DND-41 (cell line): Measurements from ENCODE around the gene TRMT2B.

ENCODE experiments used
- ATAC-seq: fragments of 200-7000 bp; cut with Tn5 transposase; 3 replicates; pipeline ENCODE4 v1.9.1; 2021; ENCODE audit warnings: low read depth; ENCODE audit not compliant: insufficient read depth
- DNase-seq: peaks from one replicate; pipeline ENCODE4 v3.0.0-alpha.2; 2020
- H2AFZ ChIP-seq: 2 replicates; pipeline ENCODE4 v1.6.0; 2012; ENCODE audit warnings: low read depth, low read length
- H3K27ac ChIP-seq: 2 replicates; pipeline ENCODE4 v1.5.1; 2012; ENCODE audit warnings: low read length, inconsistent platforms
- H3K27me3 ChIP-seq: fragments of 200-600 bp; sonication (generic); 2 replicates; pipeline ENCODE4 v1.6.0; 2012; ENCODE audit warnings: low read length, mild to moderate bottlenecking, inconsistent platforms; ENCODE audit not compliant: insufficient read depth, poor library complexity
- H3K36me3 ChIP-seq: 2 replicates; pipeline ENCODE4 v1.5.1; 2012; ENCODE audit warnings: low read length, inconsistent platforms; ENCODE audit not compliant: insufficient read depth
- H3K4me1 ChIP-seq: 2 replicates; pipeline ENCODE4 v1.5.1; 2012; ENCODE audit warnings: mild to moderate bottlenecking, low read length; ENCODE audit not compliant: insufficient read depth
- H3K4me2 ChIP-seq: 2 replicates; pipeline ENCODE4 v1.6.0; 2012; ENCODE audit warnings: mild to moderate bottlenecking, moderate library complexity, low read length, inconsistent platforms; ENCODE audit not compliant: insufficient read depth
- H3K4me3 ChIP-seq, 2 experiments: fragments of 200-600 bp in 1 of 2; shearing (Covaris generic) in 1 of 2; 2 replicates each; pipeline ENCODE4 v1.5.1; 2012 to 2016; ENCODE audit warnings: inconsistent platforms in 2 of 2, low read length in 2 of 2, mild to moderate bottlenecking in 2 of 2, low read depth in 1 of 2, moderate library complexity in 1 of 2
- H3K79me2 ChIP-seq: 2 replicates; pipeline ENCODE4 v1.6.0; 2012; ENCODE audit warnings: low read length, inconsistent platforms; ENCODE audit not compliant: insufficient read depth
- H3K9ac ChIP-seq: 2 replicates; pipeline ENCODE4 v1.6.0; 2012; ENCODE audit warnings: low read depth, mild to moderate bottlenecking, inconsistent platforms, low read length, moderate library complexity
- H3K9me3 ChIP-seq: 2 replicates; pipeline ENCODE4 v1.5.1; 2012; ENCODE audit warnings: low read length, moderate library complexity, mild to moderate bottlenecking, inconsistent platforms; ENCODE audit not compliant: insufficient read depth, severe bottlenecking
- H4K20me1 ChIP-seq: 2 replicates; pipeline ENCODE4 v1.6.0; 2012; ENCODE audit warnings: low read length; ENCODE audit not compliant: insufficient read depth
- EZH2 ChIP-seq: IDR thresholded peaks from 3 replicates; pipeline ENCODE4 v1.6.1; 2012; ENCODE audit warnings: borderline replicate concordance, low read depth, mild to moderate bottlenecking, moderate library complexity, low read length, inconsistent platforms; ENCODE audit not compliant: severe bottlenecking
- TF ChIP-seq, protein P1 (sequence below): IDR thresholded peaks from 2 replicates; pipeline ENCODE4 v1.5.1; 2012; ENCODE audit warnings: borderline replicate concordance, low read length, moderate library complexity, mild to moderate bottlenecking; ENCODE audit not compliant: poor library complexity, severe bottlenecking; ENCODE audit errors: extremely low read depth

TRMT2B gene, protein sequence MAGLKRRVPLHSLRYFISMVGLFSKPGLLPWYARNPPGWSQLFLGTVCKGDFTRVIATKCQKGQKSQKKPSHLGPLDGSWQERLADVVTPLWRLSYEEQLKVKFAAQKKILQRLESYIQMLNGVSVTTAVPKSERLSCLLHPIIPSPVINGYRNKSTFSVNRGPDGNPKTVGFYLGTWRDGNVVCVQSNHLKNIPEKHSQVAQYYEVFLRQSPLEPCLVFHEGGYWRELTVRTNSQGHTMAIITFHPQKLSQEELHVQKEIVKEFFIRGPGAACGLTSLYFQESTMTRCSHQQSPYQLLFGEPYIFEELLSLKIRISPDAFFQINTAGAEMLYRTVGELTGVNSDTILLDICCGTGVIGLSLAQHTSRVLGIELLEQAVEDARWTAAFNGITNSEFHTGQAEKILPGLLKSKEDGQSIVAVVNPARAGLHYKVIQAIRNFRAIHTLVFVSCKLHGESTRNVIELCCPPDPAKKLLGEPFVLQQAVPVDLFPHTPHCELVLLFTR

DNA sequence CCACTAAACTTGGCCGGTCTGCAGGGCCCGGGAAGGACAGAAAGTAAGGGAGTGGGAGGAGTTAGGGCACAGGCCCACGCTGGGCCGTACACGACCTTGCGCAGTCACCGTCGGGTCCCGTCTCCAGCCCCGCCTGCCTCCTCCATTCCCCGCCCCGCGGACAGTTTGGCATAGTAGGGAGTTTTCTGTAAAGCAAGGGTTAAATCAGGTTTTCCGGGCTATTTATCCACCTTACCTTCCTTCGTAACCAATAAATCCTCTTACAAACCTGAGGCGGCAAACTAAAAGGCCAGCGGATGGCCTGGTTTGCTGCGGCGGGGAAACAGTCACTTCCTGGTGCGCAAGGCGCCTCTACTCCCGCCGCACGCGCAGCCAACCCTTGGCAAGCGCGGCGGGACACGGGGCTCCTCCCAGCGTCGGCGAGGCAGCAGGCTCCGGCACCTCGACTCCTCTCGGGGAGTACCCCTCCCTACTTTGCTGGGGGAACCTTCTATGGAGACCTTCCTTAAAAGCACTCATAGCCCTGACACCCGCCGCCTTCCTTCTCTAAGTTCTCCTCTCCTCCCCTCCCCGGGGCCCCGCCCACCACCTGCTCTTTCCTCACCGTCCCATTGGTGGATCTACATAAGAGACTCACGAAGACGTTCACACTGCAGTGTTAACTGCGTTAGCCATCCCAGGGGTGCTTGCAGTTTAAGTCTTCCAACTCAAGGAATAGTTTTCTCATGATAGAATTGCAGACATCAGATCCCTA, at the start of gene TRMT2B:
Gene TRMT2B (minus strand): TSS at position 563 of the 754 bp plus-strand sequence. CDS start 9,822 bp downstream, outside the sequence.
- H3K9ac ChIP-seq, result peak within 1 kb of the TSS; percentile 93

DNA sequence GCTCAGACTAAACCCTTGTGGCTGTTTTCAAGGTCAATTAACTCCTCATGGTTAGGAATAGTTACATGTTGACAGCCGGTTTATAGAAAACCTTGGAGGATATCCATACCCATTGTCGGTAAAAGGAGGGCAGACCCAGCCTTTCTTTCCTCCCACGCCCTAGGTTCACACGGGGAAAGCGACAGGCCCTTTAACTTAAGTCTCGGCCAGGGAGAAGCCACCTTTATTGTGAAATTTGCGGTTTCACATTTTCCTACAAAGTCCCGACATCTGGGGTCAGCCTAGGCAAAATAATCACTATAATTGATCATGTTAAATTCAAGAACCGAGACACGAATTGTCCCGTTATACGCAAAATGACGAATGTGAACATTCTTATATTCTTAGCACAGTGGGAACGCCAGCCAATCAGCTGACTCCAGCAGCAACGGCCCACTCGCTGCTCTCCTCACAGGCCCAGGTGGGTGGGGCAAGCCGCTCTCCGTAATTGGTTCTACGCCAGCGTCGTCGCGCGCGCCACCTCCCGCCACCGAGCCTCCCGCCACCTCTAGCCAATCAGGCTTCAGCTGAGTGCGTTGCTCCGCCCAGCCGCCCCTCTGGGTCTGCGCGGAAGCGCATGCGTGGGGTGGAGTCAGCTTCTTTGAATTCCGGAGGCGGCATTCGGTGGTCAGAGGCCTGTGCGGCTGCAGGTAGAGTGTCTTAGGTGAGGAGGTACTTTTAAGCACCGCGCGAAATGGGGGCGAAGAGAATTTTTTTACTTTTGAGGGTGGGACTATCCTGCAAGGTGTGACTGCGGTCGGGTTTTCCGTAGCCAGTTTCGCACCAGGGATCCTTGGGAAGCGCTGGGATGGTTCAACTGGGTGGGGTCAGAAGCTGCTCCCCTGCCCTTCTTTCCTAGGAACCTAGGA, 45.9 kb upstream of the TRMT2B start, which contains the start of gene CENPI:
Gene CENPI (plus strand): TSS at position 659 of the 908 bp plus-strand sequence. CDS start 2,867 bp downstream, outside the sequence.
- peak within 1 kb of the TSS; percentile 86 for H3K27ac ChIP-seq
- peaks cover 32% of the 10 kb centered on the region for H3K4me1 ChIP-seq

More for the DNA sequence above, at the start of gene TRMT2B:
- Histone ChIP-seq H3K9me3 (no peaks in the 10 kb centered on the region), H4K20me1 (no peaks in the 10 kb centered on the region), H3K4me3 (peak within 1 kb of the TSS; percentile 73 to 99), H3K4me2 (peak within 1 kb of the TSS; percentile 96), H2AFZ (peak within 1 kb of the TSS; percentile 92), H3K4me1 (peaks cover 26% of the 10 kb centered on the region), H3K79me2 (peaks cover 24% of the 10 kb centered on the region), H3K27me3 (no peaks in the 10 kb centered on the region), H3K36me3 (peaks cover 3% of the 10 kb centered on the region; the same call in 1 of the 2 replicates), H3K27ac (peak within 1 kb of the TSS; percentile 97)
- TF ChIP-seq EZH2, result no peak
- TF ChIP-seq, protein P1, sequence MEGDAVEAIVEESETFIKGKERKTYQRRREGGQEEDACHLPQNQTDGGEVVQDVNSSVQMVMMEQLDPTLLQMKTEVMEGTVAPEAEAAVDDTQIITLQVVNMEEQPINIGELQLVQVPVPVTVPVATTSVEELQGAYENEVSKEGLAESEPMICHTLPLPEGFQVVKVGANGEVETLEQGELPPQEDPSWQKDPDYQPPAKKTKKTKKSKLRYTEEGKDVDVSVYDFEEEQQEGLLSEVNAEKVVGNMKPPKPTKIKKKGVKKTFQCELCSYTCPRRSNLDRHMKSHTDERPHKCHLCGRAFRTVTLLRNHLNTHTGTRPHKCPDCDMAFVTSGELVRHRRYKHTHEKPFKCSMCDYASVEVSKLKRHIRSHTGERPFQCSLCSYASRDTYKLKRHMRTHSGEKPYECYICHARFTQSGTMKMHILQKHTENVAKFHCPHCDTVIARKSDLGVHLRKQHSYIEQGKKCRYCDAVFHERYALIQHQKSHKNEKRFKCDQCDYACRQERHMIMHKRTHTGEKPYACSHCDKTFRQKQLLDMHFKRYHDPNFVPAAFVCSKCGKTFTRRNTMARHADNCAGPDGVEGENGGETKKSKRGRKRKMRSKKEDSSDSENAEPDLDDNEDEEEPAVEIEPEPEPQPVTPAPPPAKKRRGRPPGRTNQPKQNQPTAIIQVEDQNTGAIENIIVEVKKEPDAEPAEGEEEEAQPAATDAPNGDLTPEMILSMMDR, result no peak
- DNase-seq, result peak; percentile 86
- peak; percentile 88 for ATAC-seq

DNA sequence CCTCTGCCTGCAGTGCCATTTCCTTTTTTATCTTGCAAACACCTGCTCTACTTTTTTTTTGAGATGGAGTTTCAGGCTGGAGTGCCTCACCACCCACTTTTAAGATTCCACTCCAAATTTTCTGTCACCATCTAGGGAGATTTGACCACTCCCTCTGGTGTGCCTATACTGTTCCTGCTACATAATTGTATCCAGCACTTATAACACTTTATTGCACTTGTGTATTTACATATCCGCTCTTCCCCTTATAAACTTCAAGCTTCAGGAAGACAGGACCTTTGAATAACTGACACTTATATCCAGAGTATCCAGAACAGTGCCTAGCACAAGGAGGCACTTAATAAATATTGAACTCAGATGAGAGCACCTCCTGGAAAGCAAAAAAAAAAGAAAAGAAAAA, 39.9 kb upstream of the TRMT2B start:
- Histone ChIP-seq H3K27me3 (no peaks in the 10 kb centered on the region), H3K9ac (no peak overlapping the region), H2AFZ (no peak overlapping the region; the same call in 1 of the 2 replicates), H3K79me2 (no peaks in the 10 kb centered on the region), H3K4me1 (peaks cover under 1% of the 10 kb centered on the region; the same call in 1 of the 2 replicates), H4K20me1 (no peaks in the 10 kb centered on the region), H3K36me3 (no peaks in the 10 kb centered on the region), H3K9me3 (no peaks in the 10 kb centered on the region), H3K27ac (no peak overlapping the region), H3K4me3 (no peak overlapping the region), H3K4me2 (no peak overlapping the region)
- no peak for DNase-seq
- ATAC-seq, result no peak
- no peak for TF ChIP-seq EZH2
- TF ChIP-seq, protein P1, result no peak

More for the DNA sequence above, 45.9 kb upstream of the TRMT2B start, which contains the start of gene CENPI:
- Histone ChIP-seq H3K9me3 (no peaks in the 10 kb centered on the region), H4K20me1 (no peaks in the 10 kb centered on the region), H3K79me2 (peaks cover 32% of the 10 kb centered on the region), H3K4me3 (peak within 1 kb of the TSS; percentile 45 to 68), H3K4me2 (peak within 1 kb of the TSS; percentile 90), H3K36me3 (peaks cover 26% of the 10 kb centered on the region; the same call in 1 of the 2 replicates), H2AFZ (peak within 1 kb of the TSS; percentile 68), H3K27me3 (no peaks in the 10 kb centered on the region), H3K9ac (peak within 1 kb of the TSS; percentile 66)
- TF ChIP-seq EZH2, result no peak
- TF ChIP-seq, protein P1, result no peak
- ATAC-seq (peak; percentile 99), DNase-seq (peak; percentile 95)
